Tibial nerve (tissue), 4 donors: ENCODE measurements around the gene CHD9NB.

Experiments used
- EP300 ChIP-seq, 2 donors: sonication (generic); formaldehyde crosslinking; IDR thresholded peaks; one replicate each; pipeline ENCODE4 v1.6.1; 2017; ENCODE audit warnings: antibody characterized with exemption in 2 of 2, mild to moderate bottlenecking in 1 of 2
- POLR2A ChIP-seq, 2 donors: fragments of 450-650 bp; IDR thresholded peaks; one replicate each; pipeline ENCODE4 v1.6.1; 2017; ENCODE audit warnings: antibody characterized with exemption in 2 of 2, mild to moderate bottlenecking in 2 of 2, moderate library complexity in 2 of 2
- TF ChIP-seq, protein P1 (sequence below), 5 experiments: fragments of 200-600 bp in 3 of 5; fragments of 450-650 bp in 2 of 5; sonication (generic) in 3 of 5; IDR thresholded peaks; one replicate each; pipeline ENCODE4 v1.5.1; 2016 to 2019; ENCODE audit warnings: antibody characterized with exemption in 5 of 5, mild to moderate bottlenecking in 3 of 5, moderate library complexity in 2 of 5

DNA sequence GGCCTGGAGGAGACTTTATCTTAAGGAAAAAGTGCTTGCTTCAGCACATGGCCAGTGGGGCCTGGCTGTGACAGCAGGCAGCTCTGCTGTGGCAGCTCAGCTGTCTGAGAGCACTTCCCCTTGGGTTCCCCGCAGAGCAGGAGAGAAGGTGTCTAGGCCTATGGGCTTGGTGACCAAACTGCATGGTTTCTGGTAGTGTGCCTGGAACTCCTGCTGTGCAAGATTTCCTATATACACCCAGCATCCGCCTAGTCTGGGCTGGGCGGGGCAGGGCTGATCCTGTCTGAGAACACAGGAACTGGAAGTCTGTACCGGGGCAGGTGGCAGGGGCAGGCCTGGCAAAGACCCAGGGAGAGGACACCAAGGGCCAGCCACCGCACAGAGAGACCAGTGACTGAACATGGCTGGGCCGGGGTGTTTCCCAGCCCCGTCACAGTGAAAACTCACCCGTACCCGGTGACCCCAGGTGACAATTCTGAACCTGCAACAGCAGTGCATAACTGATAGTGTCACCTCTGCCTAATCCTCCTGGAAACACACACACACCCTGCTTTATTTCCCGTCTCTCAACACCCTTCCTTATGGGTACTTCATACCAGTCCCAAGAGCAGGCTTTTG is 41.4 kb upstream of the CHD9NB start:
- TF ChIP-seq, protein P1, sequence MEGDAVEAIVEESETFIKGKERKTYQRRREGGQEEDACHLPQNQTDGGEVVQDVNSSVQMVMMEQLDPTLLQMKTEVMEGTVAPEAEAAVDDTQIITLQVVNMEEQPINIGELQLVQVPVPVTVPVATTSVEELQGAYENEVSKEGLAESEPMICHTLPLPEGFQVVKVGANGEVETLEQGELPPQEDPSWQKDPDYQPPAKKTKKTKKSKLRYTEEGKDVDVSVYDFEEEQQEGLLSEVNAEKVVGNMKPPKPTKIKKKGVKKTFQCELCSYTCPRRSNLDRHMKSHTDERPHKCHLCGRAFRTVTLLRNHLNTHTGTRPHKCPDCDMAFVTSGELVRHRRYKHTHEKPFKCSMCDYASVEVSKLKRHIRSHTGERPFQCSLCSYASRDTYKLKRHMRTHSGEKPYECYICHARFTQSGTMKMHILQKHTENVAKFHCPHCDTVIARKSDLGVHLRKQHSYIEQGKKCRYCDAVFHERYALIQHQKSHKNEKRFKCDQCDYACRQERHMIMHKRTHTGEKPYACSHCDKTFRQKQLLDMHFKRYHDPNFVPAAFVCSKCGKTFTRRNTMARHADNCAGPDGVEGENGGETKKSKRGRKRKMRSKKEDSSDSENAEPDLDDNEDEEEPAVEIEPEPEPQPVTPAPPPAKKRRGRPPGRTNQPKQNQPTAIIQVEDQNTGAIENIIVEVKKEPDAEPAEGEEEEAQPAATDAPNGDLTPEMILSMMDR (IDR thresholded peaks at IDR 0.05) = no peak
- TF ChIP-seq EP300 (IDR thresholded peaks at IDR 0.05) (no peak), POLR2A (IDR thresholded peaks at IDR 0.05) (no peak)
